Ramos (cell line): ENCODE measurements around the gene NMU.
"Not testable (repeated sequence)": the region's sequence is repeated elsewhere in the genome, so short reads cannot be mapped to it uniquely, and the experiment has no call there.

Source experiments
- in situ Hi-C: fragments of 300-500 bp; cut with MboI; formaldehyde crosslinking; loops from one replicate; pipeline ENCODE4 v1.14.3; 2022; ENCODE audit warnings: low sequenced_read_pairs; ENCODE audit not compliant: unreplicated experiment

NMU gene

GRCh38 chr4:55635741-55636655 lies at the start of gene NMU:
TSS of gene NMU (minus strand) at chr4:55636298. CDS start at chr4:55636192, 106 bp downstream.
- in situ Hi-C loops, result no loop called here

- in situ Hi-C loops, result no loop called here
Measured at GRCh38 chr4:55684276-55684675, 48.2 kb upstream of the NMU start.

GRCh38 chr4:55682797-55683196 lies 46.7 kb upstream of the NMU start:
- in situ Hi-C loops, result not testable (repeated sequence)

- in situ Hi-C loops, result no loop called here
Measured at GRCh38 chr4:55682295-55682694, 46.2 kb upstream of the NMU start.

- in situ Hi-C loops, result no loop called here
Measured at GRCh38 chr4:55681430-55681829, 45.3 kb upstream of the NMU start.

- in situ Hi-C loops, result no loop called here
Measured at GRCh38 chr4:55675196-55675793, 39.2 kb upstream of the NMU start.

- in situ Hi-C loops, result no loop called here
Measured at GRCh38 chr4:55673424-55673823, 37.3 kb upstream of the NMU start.

GRCh38 chr4:55671667-55672066 lies 35.6 kb upstream of the NMU start:
- in situ Hi-C loops, result no loop called here

- in situ Hi-C loops, result no loop called here
Measured at GRCh38 chr4:55670695-55671094, 34.6 kb upstream of the NMU start.

GRCh38 chr4:55668449-55668848 lies 32.4 kb upstream of the NMU start:
- in situ Hi-C loops, result no loop called here

GRCh38 chr4:55666535-55666934 lies 30.4 kb upstream of the NMU start:
- in situ Hi-C loops, result no loop called here

- in situ Hi-C loops, result no loop called here
Measured at GRCh38 chr4:55663145-55663544, 27.0 kb upstream of the NMU start.

GRCh38 chr4:55661398-55662056 lies 25.4 kb upstream of the NMU start:
- in situ Hi-C loops, result no loop called here

GRCh38 chr4:55658657-55659056 lies 22.6 kb upstream of the NMU start:
- in situ Hi-C loops, result no loop called here

- in situ Hi-C loops, result no loop called here
Measured at GRCh38 chr4:55654131-55654530, 18.0 kb upstream of the NMU start.

- in situ Hi-C loops, result no loop called here
Measured at GRCh38 chr4:55650483-55650882, 14.4 kb upstream of the NMU start.

GRCh38 chr4:55637272-55637820 lies 1.2 kb upstream of the NMU start:
- in situ Hi-C loops, result no loop called here

GRCh38 chr4:55636656-55636999 lies 530 bp upstream of the NMU start:
- in situ Hi-C loops, result no loop called here

- in situ Hi-C loops, result no loop called here
Measured at GRCh38 chr4:55635282-55635681, 816 bp downstream of the NMU start.

GRCh38 chr4:55634417-55635128 lies 1.5 kb downstream of the NMU start:
- in situ Hi-C loops, result no loop called here
